Measurements from ENCODE around the gene TMEM163. TPM values are rescaled to one million over a fixed set of nuclear protein-coding genes. Genes with fewer than 3 reads are reported as not detected.

The TMEM163 gene
- not detected in 2 replicates for total RNA-seq

GRCh38 chr2:134718817-134719814 lies at the start of gene TMEM163:
Gene TMEM163 (minus strand): TSS chr2:134719000.

Other genes with a start within 250 kb of the TMEM163 start
- gene ACMSD, start 119.6 kb upstream of the TMEM163 start, total RNA-seq, result not detected in 2 replicates
- gene CCNT2, start 199.8 kb upstream of the TMEM163 start, total RNA-seq, result 18.4 and 21.8 TPM in 2 replicates

Data from smooth muscle cell of trachea (primary cell).